H9 (cell line): ENCODE measurements around the gene LAMTOR4. TPM values are rescaled to one million over a fixed set of nuclear protein-coding genes. Genes with fewer than 3 reads are reported as not detected.

ENCODE experiments used
- DNase-seq: peaks from one replicate; pipeline ENCODE4 v3.0.0-alpha.2; 2017
- H2AFZ ChIP-seq: one replicate; pipeline ENCODE4 v1.6.1; 2013; ENCODE audit warnings: mild to moderate bottlenecking, low read length, control low read depth, moderate library complexity
- H2AK5ac ChIP-seq: 2 replicates; pipeline ENCODE4 v1.6.1; 2013; ENCODE audit warnings: low read length, control low read depth, mixed read lengths; ENCODE audit not compliant: insufficient read length
- H2BK120ac ChIP-seq: one replicate; pipeline ENCODE4 v1.6.1; 2013; ENCODE audit warnings: low read depth, mild to moderate bottlenecking, low read length, control low read depth, inconsistent platforms; ENCODE audit not compliant: poor library complexity, severe bottlenecking
- H2BK12ac ChIP-seq: 2 replicates; pipeline ENCODE4 v1.6.1; 2013; ENCODE audit warnings: low read length, control low read depth, mixed read lengths, low read depth; ENCODE audit not compliant: insufficient read length
- H2BK15ac ChIP-seq: 2 replicates; pipeline ENCODE4 v1.6.1; 2013; ENCODE audit warnings: low read depth, low read length, control low read depth
- H2BK20ac ChIP-seq: one replicate; pipeline ENCODE4 v1.6.1; 2013; ENCODE audit warnings: low read depth, mild to moderate bottlenecking, low read length, control low read depth, inconsistent platforms; ENCODE audit not compliant: poor library complexity, severe bottlenecking
- H2BK5ac ChIP-seq: 2 replicates; pipeline ENCODE4 v1.6.1; 2013; ENCODE audit warnings: low read length, control low read depth, mixed read lengths; ENCODE audit not compliant: insufficient read length
- H3K14ac ChIP-seq: 2 replicates; pipeline ENCODE4 v1.6.1; 2013; ENCODE audit warnings: low read length, control low read depth; ENCODE audit not compliant: insufficient read depth
- H3K18ac ChIP-seq: 2 replicates; pipeline ENCODE4 v1.6.1; 2013; ENCODE audit warnings: low read depth, mild to moderate bottlenecking, mixed read lengths, low read length, control low read depth; ENCODE audit not compliant: insufficient read length
- H3K23ac ChIP-seq: 2 replicates; pipeline ENCODE4 v1.6.1; 2013; ENCODE audit warnings: low read length, control low read depth, mixed read lengths, low read depth; ENCODE audit not compliant: insufficient read length
- H3K23me2 ChIP-seq: 2 replicates; pipeline ENCODE4 v1.6.1; 2013; ENCODE audit warnings: low read depth, mild to moderate bottlenecking, mixed read lengths, low read length, control low read depth; ENCODE audit not compliant: insufficient read length, poor library complexity, severe bottlenecking
- H3K27ac ChIP-seq: 2 replicates; pipeline ENCODE4 v1.5.1; 2013; ENCODE audit warnings: low read length, control low read depth, mixed read lengths, low read depth; ENCODE audit not compliant: insufficient read length
- H3K27me3 ChIP-seq: 2 replicates; pipeline ENCODE4 v1.6.1; 2013; ENCODE audit warnings: low read length, control low read depth, inconsistent platforms; ENCODE audit not compliant: insufficient read depth
- H3K4ac ChIP-seq: 2 replicates; pipeline ENCODE4 v1.6.1; 2013; ENCODE audit warnings: low read depth, mild to moderate bottlenecking, control low read depth, inconsistent platforms, low read length, moderate library complexity
- H3K4me1 ChIP-seq: 2 replicates; pipeline ENCODE4 v1.6.1; 2013; ENCODE audit warnings: low read length, control low read depth, inconsistent platforms; ENCODE audit not compliant: insufficient read depth
- H3K4me2 ChIP-seq: 2 replicates; pipeline ENCODE4 v1.6.1; 2013; ENCODE audit warnings: low read length, control low read depth, mixed read lengths; ENCODE audit not compliant: insufficient read length, insufficient read depth
- H3K56ac ChIP-seq: 2 replicates; pipeline ENCODE4 v1.6.1; 2013; ENCODE audit warnings: low read depth, mild to moderate bottlenecking, mixed read lengths, low read length, control low read depth; ENCODE audit not compliant: insufficient read length
- H3K79me1 ChIP-seq: 2 replicates; pipeline ENCODE4 v1.6.1; 2013; ENCODE audit warnings: low read depth, mild to moderate bottlenecking, moderate library complexity, low read length, control low read depth, inconsistent platforms; ENCODE audit not compliant: insufficient read depth, poor library complexity, severe bottlenecking
- H3K79me2 ChIP-seq: 2 replicates; pipeline ENCODE4 v1.6.1; 2013; ENCODE audit warnings: low read length, control low read depth, inconsistent platforms; ENCODE audit not compliant: insufficient read depth
- H3K9ac ChIP-seq: 2 replicates; pipeline ENCODE4 v1.6.1; 2013; ENCODE audit warnings: low read length, control low read depth, mixed read lengths; ENCODE audit not compliant: insufficient read length; ENCODE audit errors: extremely low read depth
- H3K9me3 ChIP-seq: one replicate; pipeline ENCODE4 v1.6.1; 2013; ENCODE audit warnings: low read depth, low read length, inconsistent platforms; ENCODE audit not compliant: control insufficient read depth
- H3T11ph ChIP-seq: one replicate; pipeline ENCODE4 v1.6.1; 2013; ENCODE audit warnings: mild to moderate bottlenecking, low read length, control low read depth, inconsistent platforms
- H4K20me1 ChIP-seq: one replicate; pipeline ENCODE4 v1.6.1; 2013; ENCODE audit not compliant: control insufficient read depth, insufficient read length, insufficient read depth
- H4K5ac ChIP-seq: 2 replicates; pipeline ENCODE4 v1.6.1; 2013; ENCODE audit warnings: low read depth, mild to moderate bottlenecking, mixed read lengths, low read length, control low read depth; ENCODE audit not compliant: insufficient read length
- H4K8ac ChIP-seq: replicated peaks from 2 replicates; pipeline ENCODE4 v1.6.1; 2013; ENCODE audit warnings: low read length, control low read depth, mixed read lengths, low read depth; ENCODE audit not compliant: insufficient read length
- H4K91ac ChIP-seq: 2 replicates; pipeline ENCODE4 v1.6.1; 2013; ENCODE audit warnings: low read depth, mild to moderate bottlenecking, moderate library complexity, mixed read lengths, low read length, control low read depth; ENCODE audit not compliant: insufficient read length
- H3K27ac Mint-ChIP-seq, 3 experiments: 2 replicates in 2 of 3; 3 replicates in 1 of 3; pipeline ENCODE4 v1.8.0; 2020 to 2021; ENCODE audit warnings: mixed read lengths in 3 of 3, mild to moderate bottlenecking in 1 of 3, moderate library complexity in 1 of 3
- H3K27me3 Mint-ChIP-seq: 2 replicates; pipeline ENCODE4 v1.8.0; 2021; ENCODE audit warnings: low read depth, mild to moderate bottlenecking, moderate library complexity, mixed read lengths
- H3K36me3 Mint-ChIP-seq, 3 experiments: 2 replicates in 2 of 3; 3 replicates in 1 of 3; pipeline ENCODE4 v1.8.0; 2020 to 2021; ENCODE audit warnings: low read depth in 3 of 3, mixed read lengths in 3 of 3; ENCODE audit not compliant: insufficient read depth in 1 of 3
- H3K4me1 Mint-ChIP-seq, 2 experiments: 2 replicates each; pipeline ENCODE4 v1.8.0; 2020; ENCODE audit warnings: mixed read lengths in 2 of 2
- H3K4me3 Mint-ChIP-seq, 2 experiments: 2 replicates in 1 of 2; 3 replicates in 1 of 2; pipeline ENCODE4 v1.8.0; 2020 to 2021; ENCODE audit warnings: mild to moderate bottlenecking in 2 of 2, mixed read lengths in 2 of 2, moderate library complexity in 1 of 2
- H3K9me3 Mint-ChIP-seq, 2 experiments: 2 replicates in 1 of 2; 3 replicates in 1 of 2; pipeline ENCODE4 v1.8.0; 2020; ENCODE audit warnings: mild to moderate bottlenecking in 2 of 2, mixed read lengths in 2 of 2, moderate library complexity in 1 of 2
- CTCF ChIP-seq: fragments of 200-600 bp; sonication (generic); conservative IDR thresholded peaks from 3 replicates; pipeline ENCODE4 v1.8.0; 2021; ENCODE audit warnings: antibody characterized with exemption, mild to moderate bottlenecking
- WGBS: extraction: QIAGEN DNeasy Blood & Tissue Kit; methylation state at CpG from one replicate; pipeline ENCODE4 v1.1.7; 2013; ENCODE audit warnings: missing lambda C conversion rate, low lambda C conversion rate, mixed read lengths; ENCODE audit not compliant: insufficient read length; ENCODE audit errors: extremely low coverage; 5-methylcytosine and 5-hydroxymethylcytosine counted together
- total RNA-seq: library from RNA; stranded (reverse); gene quantifications from 2 replicates; pipeline ENCODE4 v1.2.1, GENCODE V29; 2021

Gene LAMTOR4
- total RNA-seq, 1 experiment from 2014 or later: 179 TPM

- Mint-ChIP-seq H3K27me3 (peaks cover 32% of the 10 kb centered on the region), H3K9me3 (no peaks in the 10 kb centered on the region), H3K4me3 (peak overlapping the region; percentile 85 to 95), H3K36me3 (peaks cover 26 to 29% (median 28%) of the 10 kb centered on the region in 3 experiments; a peak in 6 of 7 replicates), H3K27ac (peak overlapping the region in 1 of 3 experiments; percentile 75; a peak in 1 of 7 replicates), H3K4me1 (peaks cover 20 to 26% of the 10 kb centered on the region in 2 experiments)
- Histone ChIP-seq H2AFZ (no peak overlapping the region), H2BK20ac (no peak overlapping the region), H3T11ph (no peak overlapping the region), H3K18ac (no peak overlapping the region), H2BK5ac (no peak overlapping the region), H2BK15ac (no peak overlapping the region), H2BK120ac (no peak overlapping the region), H3K56ac (no peak overlapping the region), H3K4me1 (no peaks in the 10 kb centered on the region; the same call in 1 of the 2 replicates), H2AK5ac (no peak overlapping the region), H3K9ac (peak overlapping the region; percentile 26), H4K91ac (no peak overlapping the region), H2BK12ac (no peak overlapping the region), H4K8ac (no peak overlapping the region), H3K9me3 (no peaks in the 10 kb centered on the region), H4K5ac (peak overlapping the region; percentile 46), H3K79me1 (no peaks in the 10 kb centered on the region), H4K20me1 (no peaks in the 10 kb centered on the region), H3K23ac (no peak overlapping the region), H3K27me3 (no peaks in the 10 kb centered on the region; the same call in 1 of the 2 replicates), H3K14ac (peak overlapping the region; percentile 95; the same call in 1 of the 2 replicates), H3K79me2 (no peaks in the 10 kb centered on the region; the same call in 1 of the 2 replicates), H3K4ac (no peak overlapping the region), H3K4me2 (peak overlapping the region; percentile 80), H3K23me2 (peaks cover 9% of the 10 kb centered on the region), H3K27ac (no peak overlapping the region)
- no peak for DNase-seq
- WGBS: no CpG with 5 or more reads among the region's 14 CpGs
- no peak for TF ChIP-seq CTCF
Observed at GRCh38 chr7:100176096-100177044, 27.7 kb downstream of the LAMTOR4 start.
